Measurements from ENCODE around the gene RASA1.

Gene RASA1

DNA sequence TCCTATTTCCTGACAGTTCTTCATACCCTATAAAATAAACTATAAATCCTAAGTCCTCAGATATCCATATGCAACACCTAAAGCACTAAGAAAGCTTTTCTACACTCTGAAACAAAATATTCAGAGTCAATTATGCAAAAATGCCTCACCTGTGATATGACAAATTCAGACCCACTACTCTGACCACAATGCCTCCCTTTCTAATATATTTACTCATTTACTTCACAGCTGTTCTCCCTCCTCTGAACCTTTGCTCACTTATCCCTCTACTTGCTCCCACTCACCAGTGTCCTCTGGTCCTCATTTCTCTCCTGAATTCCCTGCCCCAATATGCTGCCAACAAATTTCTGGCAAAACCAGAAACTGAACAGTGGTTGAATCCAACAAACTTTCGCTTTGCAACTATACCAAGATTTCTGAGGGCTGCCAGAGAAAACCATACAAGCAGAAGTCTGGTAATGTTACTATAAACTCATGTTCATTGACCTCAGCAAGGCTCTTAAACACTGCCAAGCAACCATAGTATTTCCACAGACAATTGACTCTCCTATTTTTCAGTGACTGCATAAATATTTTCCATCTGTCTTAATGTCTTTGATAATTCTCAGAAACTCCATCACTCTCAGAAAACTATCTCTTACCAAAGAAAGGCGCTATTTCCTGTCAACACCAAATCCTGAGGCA is 137.9 kb downstream of the RASA1 start:
- no peak for DNase-seq

DNA sequence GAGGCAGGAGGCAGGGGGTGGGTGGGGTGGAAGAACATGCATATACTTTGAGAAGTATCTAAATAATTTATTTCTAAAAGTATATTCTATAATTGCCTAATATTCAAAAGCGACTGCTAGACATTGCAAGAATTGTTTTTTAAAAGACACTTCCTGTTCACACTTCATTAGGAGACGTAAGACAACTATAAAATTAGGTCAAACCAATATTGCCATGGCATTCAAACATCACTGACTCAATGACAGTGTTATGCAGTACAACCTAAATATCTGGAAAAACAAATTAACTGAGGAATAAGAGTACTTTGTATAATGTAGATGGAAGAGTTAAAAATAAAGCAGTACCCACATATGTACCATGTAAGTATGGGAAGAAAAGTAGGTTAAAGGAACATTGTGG is 140.5 kb downstream of the RASA1 start:
- no peak for DNase-seq

DNA sequence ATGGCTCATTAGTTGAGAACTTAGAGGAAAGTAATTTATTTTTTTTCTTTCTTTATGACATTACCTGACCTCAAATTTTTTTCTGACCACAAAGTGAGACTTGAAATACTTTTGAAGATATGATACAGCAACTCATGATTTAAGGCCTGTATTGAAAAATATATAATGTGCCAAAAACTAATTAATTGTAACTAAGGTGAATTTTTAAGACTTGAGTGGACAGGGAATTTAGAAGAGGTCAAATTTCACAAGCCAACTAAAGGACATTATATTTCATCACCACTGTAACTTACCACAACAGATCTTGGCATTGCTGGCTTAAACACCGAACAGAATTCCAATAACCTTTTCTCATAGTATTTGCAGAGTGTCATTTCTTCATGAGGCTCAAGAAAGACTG is 143.2 kb downstream of the RASA1 start:
- no peak for DNase-seq

DNA sequence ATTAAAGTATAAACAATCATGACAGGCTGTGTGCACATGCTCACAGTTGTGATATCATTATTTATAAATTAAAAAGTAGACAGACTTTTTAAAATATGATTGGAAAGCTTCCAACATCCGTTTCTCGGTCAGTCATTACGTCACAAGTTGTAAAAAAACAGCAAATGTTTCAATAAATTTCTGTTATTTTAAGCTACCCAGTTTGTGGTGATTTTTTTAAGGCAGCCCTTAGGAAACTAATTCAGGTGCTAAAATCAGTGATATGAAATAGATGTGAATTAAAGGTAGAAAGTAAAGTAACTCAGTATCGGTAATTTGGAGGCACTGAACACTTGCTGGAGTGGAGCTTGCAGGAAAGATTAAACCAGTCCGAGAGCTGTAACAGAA is 143.9 kb downstream of the RASA1 start:
- DNase-seq: no peak

DNA sequence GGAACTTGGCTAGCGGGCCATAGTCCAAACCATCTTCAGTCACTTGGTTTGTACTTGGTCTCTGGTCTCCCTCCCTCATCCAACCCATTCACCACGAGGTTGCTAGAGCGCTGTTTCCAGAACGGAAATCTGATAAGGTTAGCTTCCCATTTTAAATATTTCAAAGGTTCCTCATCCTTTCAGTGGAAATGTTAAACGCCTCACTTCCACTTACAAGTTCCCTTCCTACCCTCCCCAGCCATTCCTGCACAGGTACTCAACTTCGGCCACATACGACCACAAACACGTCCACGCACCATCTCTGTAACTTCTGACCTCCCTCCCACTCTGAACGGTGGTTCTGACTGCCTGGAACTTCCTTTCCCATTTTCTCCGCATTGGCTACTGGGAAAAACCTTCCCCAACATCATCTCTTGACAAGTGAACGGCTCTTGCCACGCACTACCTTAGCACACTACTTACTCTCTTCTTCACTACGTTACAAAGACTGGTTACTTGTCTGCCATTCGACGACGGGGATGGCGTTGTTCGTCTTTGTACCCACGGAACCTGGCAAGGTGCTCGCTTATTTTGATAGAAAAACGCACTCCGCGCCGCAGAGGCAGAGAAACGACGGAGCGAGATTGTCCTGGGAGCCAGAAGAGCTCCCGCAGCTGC is 144.4 kb downstream of the RASA1 start:
- DNase-seq: peak; percentile 36 to 47

DNA sequence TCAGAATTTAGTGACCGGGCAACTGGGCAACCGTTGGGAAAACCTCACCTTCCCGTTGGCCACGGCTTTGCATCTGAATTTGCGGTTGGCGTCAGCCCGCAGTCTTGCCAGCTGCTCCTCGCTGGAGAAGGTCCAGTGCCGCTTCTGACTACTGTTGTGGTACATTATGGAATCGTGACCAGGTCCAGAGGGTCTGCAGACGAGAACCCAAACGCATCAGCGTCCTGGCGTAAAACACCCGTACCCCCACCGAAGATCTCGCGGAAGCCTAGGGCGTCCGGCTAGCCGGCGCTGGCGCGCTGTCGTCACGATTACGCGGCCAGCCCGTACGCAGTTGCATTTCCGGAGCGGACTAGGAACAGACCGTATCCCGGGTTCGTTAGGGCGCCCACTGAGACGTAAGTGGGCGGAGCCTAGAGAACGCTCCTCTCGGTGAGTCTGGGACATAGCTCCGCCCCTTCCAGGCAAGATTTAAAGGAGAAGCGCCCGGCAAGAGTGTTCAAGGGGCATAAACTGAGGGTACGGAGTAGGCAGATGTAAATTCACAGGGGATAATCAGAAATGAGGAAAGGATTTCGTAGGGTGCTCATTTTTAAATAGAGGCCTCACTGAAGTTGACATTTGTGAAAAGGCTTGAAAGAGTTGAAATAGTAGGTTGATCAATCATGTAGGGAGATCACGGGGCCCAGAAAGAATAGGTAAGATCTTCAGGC is 145.1 kb downstream of the RASA1 start, which contains the start of gene CCNH:
TSS of gene CCNH (minus strand) at position 301 of the 713 bp plus-strand sequence. CDS start at position 165, 136 bp downstream.
- DNase-seq: peak; percentile 95 to 96

DNA sequence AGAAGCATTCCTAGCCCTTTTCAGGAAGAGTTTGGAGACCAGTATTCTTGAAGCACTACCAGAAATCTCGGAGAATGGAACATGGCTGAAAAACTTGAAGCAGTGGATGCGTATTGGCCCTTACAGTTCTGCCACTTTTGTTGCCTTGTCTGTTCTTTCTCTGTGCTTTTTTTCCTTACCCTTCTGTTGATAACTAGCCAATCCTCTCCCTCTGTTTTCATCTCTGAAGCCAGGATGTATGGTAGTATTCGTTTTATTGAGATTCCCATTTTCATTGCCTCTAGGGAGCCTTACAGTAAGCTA is 145.6 kb downstream of the RASA1 start:
- no peak for DNase-seq

DNA sequence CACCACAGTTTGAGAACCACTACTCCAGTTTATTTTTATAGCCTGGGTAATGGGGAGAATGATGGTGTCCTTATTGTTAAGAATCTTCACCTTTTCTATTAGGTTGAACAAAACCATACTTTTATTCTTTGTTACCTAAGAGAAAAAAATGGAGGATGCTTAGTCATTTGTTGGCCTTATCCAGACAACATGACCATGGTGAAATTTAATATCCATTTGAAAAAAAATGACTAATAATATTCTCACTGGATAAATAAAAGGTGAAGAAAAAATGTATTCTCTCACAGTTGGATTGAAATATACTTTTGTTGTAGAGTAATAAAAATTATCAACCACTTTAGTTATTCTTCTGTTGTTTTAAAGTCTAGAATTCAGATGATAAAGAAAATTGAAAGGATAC is 150.8 kb downstream of the RASA1 start:
- no peak for DNase-seq

DNA sequence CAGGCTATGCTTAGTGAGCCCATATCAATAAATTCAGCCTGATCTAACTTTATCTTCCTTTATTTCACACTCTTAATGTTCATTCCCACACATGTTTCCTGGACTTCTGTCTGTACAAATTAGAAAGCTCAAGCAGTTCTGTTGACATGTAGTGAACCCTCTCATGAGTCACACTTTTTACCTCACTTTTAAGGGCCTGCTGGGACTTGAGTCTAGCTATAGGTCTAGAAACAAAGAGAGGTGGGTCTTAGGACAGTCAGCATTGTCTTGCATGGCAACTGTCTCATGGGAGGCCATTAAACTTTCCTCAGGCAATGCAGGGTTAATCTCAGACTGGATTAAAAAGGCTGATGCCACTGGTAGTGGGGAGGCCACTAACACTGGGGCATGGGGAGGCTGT is 153.6 kb downstream of the RASA1 start:
- no peak for DNase-seq

DNA sequence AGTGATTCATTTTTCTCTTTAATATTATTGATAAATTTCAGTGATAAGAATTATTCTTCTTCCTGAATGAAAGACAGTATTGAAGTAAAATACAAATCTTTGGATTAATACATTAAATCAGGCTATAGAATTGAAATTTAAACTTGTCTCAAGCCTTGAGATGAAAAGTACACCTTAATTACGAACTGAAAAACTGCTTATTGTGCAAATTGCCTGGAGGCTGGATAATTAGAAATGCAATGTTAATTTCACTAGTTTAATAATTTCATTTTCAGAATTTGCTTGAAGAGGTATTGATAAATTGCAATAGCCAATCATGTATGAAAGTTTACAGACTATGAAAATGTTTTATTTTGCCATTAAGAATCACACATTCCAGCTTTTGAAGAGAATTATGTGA is 156.1 kb downstream of the RASA1 start:
- no peak for DNase-seq

DNA sequence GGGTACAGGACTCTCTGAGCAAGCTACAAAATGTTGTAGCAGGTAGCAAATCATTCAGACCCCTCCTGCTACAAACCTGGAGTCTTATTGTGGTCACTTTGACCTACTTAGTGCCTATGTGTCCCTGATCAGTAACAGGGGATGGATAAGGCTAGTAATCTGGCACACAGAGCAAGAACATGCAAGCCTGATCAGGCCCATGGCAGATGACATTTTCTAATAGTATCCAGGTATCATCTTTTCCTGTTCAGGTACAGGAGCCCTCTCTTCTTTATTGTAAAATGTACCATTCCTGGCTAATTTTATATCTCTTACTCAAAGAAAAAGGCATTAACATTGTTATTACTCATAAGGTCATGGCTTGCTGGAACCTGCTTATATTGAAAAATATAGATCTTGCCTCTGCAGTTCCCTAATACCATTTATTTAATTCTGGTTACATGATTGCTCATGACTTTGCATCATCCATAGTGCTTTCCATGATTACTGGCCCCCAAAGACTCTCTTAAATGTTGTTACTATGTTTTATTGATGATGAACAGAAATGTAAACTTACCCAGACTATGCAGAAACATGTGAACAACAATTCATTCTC is 163.3 kb downstream of the RASA1 start:
- DNase-seq: no peak

DNA sequence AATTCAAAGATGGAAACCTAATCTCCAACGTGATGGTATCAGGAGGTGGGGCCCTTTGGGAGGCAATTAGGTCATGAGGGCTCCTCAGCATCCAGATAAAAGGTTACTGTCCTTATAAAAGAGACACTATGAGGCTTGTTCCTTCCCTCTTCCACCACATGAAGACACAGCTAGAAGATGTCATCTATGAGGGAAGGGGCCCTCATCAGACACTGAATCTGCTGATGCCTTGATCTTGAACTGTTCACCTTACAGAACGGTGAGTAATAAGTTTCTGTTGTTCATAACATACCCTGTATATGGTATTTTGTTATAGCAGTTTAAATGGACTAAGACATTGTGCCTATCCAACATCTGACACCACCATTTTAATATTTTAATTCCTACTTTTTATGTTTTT is 164.8 kb downstream of the RASA1 start:
- no peak for DNase-seq

DNA sequence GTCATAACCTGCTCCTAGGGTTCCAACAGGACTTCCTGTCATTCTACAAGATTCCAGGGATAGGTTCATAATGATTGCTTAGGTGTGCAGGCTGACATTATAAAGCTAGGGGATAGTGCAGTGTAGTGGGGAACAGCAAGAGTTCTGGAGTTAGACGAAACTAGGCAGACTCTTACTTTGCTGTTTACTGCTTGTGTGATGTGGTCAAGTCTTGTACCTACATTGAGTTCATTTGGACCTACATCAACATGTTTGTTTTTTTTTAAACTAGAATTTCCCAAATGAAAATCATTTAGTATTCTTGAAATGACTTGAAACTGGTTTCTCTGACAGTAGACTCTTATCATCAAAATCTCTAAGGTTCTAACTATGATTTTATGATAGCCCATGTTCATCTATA is 166.3 kb downstream of the RASA1 start:
- DNase-seq: no peak

DNA sequence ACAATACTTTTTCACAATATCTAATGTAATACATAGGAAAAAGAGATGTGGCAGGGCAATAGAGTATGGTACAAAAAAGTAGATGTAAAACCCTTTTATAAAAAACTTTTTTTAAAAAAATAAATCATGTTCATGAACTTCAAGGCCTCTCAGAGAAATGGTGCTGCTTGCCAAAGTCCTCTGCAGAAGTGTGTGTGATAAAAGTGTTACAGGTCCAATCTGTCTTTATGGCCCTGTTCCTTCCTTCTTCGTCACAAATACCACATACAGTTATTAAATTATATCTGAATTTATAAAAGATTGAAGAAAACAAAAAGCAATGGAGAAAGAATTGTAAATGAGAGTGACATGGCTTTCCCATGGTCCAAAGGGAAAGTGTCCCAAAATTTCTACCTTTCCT is 166.8 kb downstream of the RASA1 start:
- no peak for DNase-seq

DNA sequence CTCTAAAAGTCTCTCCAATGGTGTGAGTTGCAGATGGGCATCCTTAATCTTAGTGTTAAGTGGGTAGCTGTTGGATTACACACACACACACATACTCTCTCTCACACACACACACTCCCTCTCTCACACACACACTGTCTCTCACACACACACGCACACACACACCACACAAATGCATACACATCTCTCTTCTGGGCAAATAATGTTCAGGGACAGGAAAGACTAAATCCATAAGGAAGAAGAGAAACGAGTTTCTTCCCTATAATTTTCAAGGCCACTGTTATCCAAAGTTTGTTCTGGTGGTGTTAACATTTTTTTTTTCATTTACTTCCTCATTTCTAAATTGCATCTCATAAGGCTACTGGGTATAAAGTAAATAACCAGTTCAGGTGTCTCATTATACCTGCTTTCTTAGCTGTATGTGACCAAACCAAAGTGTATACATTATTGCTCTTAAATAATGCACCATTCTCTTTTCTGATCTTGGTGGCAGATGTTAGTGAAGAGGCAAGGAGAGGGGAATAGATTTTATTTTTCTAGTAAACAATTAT is 167.5 kb downstream of the RASA1 start:
- no peak for DNase-seq

DNA sequence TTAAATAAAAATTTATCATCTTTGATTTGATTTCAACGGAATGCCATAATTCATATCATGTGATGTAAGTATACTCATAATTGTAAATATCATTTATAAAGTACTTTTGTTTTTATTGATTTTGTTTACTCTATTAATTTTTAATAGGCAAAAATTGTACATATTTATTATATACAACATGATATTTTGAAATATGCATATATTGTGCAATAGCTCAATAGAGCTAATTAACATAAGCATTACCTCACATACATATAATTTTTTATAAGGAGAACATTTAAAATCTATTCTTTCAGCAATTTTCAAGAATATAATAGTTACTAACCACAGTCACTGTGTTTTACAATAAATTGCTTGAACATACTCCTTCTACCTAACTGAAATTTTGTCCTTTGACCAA is 170.0 kb downstream of the RASA1 start:
- DNase-seq: no peak

DNA sequence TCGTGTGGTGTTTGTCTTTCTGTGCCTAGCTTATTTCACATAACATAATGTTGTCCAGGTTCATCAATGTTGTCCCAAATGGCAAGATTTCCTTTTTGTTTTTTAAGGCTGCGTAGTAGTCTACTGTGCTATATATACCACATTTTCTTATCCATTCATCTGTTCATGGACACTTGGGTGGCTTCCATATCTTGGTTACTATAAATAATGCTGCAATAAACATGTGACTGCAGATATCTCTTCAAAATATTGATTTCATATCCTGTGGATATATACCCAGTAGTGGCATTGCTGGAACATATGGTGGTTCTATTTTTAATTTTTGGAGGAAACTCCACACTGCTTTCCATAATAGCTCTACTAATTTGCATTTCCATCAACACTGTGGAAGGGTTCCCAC is 170.5 kb downstream of the RASA1 start:
- DNase-seq: no peak
